Stimulated activated CD4-positive, alpha-beta T cell treated with anti-CD3 and anti-CD28 coated beads, Interleukin-12 subunit alpha, Interleukin-12 subunit beta, amount 100 ng/mL, for 24 hours (primary cell): Measurements from ENCODE around the gene PDCL2.

Experiments
- DNase-seq, 2 experiments: peaks; one replicate each; pipeline ENCODE4 v3.0.0-alpha.2; 2020; ENCODE audit warnings: low read depth in 2 of 2

PDCL2 gene

DNA sequence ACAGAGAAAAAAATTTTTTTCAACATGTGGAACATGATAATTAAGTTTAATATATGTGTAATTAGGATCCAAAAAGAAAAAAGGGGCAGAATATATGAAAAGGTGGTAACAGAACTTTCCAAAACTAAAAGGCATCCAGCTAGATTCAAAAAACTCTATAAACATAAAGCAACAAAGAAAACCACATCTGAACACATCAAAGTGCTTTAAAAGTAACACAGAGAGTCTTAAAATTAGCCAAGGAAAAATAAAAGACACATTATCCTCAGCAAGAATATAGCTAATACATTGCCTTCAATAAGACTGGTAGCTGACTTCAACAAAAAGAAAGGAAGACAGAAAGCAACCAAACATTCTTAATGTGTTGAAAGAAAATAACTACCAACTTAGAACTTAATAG is 53.5 kb downstream of the PDCL2 start:
- no peak for DNase-seq

DNA sequence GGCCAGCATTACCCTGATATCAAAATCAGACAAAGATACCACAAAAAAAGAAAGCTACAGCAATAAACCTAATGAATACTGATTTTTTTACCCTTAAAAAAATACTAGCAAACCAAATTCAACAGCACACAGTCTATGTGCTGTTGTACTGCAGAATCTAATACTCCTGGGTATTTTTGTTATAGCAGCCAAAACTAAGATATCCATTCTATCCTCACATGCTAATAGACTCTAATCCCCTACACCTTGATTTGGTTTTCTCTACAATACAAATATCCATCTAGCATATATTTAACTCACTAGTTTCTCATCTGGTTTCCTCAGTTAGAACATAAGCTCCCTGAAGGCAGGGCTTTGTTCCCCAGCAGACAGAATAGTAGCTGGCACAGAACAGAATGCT is 57.7 kb downstream of the PDCL2 start:
- no peak for DNase-seq

DNA sequence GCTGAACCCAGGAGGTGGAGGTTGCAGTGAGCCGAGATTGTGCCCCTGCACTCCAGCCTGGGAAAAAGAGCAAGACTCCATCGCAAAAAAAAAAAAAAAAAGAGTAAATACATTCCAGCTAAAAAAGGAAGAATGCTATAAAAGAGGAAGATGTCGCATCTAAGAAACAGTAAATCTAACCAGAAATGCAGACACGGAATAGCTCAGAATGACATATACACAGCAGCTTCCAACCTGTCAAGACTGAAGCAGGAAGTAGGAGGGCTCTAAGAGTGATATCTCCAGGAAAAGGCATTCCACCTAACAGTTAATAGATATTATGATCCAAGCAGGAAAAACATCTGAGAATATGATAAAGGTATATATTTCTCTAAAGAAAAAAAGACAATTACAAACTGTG is 61.4 kb downstream of the PDCL2 start:
- no peak for DNase-seq

DNA sequence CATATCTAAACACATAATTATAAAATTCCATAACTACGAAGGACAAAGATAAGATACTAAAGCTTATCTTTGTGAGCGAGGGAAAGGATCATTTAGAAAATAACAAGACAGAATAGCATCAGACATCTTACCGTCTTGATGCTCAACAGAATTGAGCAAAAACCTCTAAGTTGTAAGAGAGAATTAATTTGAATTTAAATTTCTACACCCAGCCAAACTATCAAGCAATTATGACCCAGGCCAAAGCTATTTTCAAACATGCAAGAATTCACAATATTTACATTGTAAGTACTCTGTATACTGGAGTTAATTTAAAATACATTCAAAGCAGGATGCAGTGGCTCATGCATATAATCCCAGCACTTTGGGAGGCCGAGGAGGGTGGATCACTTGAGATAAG is 61.9 kb downstream of the PDCL2 start:
- no peak for DNase-seq

DNA sequence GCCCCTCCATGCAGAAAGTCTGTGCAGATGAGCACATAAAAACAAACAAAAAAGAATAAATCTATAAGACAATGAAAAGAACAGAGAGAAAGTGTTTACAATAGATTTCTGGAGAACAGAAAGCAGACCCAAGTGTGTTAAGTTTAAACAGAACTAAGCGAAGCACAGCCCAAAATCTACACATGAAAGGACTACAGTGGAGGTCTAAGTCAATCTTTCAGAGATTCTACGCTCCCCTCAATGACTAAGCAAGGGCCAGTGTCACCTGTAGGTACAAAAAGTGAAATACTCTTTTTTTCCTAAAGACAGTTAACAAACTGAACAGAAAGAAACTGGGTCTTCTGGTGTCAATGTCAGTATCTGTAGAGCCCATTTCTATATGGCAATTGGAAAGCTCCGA is 63.6 kb downstream of the PDCL2 start:
- no peak for DNase-seq

DNA sequence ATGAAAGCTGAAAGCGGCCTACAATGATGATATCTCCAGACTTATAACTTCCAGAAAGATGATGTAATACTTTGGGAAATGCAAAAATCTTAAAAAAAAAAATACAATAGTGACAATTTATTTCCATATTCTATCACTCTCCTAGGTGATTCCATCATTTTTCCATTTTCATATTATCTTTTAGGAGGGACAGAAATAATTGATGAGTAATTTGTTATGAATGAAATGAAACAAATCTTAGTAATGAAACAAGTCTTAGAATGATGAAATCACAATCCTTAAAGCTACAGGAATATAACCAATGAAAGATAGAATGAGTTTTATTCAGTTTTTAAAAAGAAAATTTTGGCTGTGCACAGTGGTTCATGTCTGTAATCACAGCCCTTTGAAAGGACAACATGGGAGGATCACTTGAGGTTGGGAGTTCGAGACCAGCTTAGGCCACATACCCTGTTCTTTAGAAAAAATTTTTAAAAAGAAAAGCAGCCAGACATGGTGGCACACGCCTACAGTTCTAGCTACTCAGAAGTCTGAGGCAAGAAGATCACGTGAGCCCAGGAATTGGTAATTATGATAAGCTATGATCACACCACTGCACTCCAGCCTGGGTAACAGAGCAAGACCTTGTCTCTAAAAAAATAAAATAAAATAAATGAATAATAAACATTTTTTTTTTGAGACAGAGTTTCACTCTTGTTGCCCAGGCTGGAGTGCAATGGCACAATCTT is 67.0 kb downstream of the PDCL2 start:
- no peak for DNase-seq

DNA sequence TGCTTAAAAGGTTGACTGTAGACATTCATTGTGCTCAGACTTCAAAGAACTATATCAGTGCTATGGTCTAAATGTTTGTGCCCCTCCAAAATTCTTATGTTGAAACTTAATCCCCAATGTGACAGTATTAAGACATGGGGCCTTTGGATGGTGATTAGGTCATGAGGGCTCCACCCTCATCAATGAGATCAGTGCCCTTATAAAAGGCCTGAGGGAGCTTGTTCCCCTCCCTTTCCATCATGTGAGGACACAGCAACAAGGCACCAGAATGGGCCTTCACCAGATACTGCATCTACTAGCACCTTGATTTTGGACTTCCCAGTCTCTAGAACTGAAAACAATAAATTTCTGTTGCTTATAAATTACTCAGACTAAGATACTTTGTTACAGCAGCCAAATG is 73.6 kb downstream of the PDCL2 start:
- DNase-seq, result no peak

DNA sequence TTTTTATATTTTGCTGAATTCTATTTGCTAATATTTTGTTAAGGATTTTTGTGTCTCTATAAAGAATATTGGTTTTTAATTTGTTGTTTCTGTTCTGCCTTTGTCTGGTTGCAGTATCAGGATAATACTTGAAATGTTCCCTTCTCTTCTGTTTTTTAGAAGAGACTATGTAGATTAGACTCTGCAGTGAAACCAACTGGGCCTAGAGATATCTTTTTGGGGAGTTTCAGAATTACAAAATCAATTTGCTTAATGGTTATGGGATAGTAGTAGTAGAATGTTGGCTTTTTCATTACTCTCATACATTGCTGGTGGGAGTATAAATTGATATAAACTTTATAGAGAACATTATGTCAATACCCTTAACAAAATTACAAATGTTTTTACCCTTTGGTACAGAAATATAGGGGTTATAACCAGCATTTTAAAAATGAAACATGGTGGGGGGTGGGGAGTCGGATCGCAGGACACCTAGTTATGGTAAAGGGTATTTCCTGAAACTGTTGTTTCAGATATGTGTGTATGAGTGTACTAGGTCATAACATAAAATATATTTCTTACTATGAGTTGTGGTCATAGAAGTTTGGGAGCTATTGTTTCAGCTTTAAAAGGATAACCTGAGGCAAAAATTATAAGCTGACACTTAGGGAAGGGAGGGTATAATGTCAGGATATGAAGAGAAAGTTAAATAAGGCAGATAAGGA is 74.4 kb downstream of the PDCL2 start:
- no peak for DNase-seq

DNA sequence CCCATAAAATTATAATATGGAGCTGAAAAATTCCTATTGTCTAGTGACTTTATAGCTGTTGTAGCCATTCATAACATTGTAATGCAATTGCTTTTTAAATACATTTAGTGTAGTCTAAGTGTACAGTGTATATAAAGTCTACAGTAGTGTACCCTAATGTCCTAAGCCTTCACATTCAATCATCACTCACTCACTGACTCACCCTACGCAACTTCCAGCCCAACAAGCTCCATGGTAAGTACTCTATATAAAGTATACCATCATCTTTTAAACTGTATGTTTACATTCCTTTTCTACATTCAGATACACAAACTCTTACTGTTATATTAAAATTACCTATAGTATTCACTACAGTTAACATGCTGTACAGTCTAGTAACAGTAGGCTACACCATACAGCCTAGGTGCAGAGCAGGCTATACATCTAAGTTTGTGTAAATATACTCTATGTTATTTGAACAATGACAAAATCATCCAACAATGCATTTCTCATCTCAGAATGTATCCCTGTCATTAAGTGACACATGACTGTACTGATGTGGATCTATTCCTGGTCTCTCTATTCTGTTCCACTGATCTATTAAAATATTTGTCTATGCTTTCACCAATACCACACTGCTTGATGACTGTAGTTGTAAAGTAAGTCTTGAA is 79.0 kb downstream of the PDCL2 start:
- no peak for DNase-seq

DNA sequence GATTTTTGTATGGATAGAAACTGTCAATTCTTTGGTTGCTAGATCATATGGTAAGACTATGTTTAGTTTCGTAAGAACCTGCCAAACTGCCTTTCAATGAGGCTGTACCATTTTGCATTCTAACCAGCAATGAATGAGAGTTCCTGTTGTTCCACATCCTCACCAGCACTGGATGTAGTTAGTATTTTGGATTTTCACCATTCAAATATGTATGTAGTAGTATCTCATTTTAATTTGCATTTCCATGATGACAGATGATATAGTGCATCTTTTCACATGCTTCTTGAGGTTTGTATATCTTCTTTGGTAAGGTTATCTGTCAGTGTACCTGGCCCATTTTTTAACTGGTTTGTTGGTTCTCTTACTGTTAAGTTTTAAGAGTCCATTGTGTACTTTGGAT is 80.0 kb downstream of the PDCL2 start:
- no peak for DNase-seq

DNA sequence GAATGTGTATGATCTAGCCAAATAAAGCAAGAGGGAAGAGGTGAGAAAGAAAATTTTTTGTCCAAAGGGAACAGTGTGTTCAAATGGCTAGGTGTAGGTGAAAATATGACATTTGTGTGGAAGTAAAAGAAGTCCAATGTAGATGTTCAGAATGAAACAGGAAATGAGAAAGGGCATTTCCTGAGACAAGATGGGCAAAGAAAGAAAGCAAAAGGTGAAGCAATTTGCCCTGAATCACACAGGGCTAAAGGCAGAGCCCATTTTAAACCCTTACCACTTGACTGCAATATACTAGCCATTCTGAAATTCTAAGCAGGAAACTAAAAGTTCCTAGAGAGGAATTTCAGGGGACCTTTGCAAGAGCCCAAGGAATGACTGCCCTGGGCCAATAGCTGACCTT is 81.4 kb downstream of the PDCL2 start:
- no peak for DNase-seq

DNA sequence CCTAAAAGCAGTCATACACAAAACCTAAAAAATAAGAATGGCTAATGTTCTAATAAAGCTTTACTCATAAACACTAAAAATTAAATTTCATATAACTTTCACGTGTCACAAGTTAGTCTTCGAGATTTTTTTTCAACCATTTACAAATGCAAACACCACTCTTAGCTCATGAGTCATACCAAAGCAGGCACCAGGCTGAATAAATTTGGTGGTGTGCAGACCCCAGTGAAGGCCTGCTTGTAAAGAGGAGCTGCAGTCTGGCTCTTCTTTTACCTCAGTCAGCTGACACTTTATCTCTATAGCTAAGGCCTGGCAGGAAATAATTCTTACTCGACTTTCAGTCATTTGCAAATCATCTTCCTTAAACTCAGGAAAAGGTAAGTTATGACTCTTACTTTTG is 82.8 kb downstream of the PDCL2 start:
- no peak for DNase-seq

DNA sequence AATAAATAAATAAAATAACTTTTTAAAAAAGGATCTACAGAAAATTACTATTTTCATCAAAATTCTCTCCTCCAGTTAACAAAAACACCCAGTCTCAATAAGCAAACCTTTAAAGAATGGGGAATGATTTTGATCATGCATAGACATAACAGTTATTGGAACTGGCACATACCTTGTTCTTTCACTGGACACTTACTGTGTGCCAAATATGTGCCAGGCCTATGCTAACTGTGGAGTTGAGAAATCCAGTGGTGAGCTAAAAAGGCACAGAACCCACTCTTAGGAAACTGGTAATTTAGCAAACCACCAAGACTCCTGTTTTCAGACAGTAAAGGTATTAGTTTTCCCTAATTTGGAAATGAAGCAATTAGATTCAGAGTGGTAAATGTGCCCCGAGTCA is 84.4 kb downstream of the PDCL2 start:
- DNase-seq, result no peak
